NCI-H2171 treated with DMSO at 0.1 percent for 48 hours (cell line): Measurements from ENCODE around the gene GRK5.

Source experiments
- DNase-seq: peaks from one replicate; lab custom pipeline; 2025; lab: John Stamatoyannopoulos, UW

The GRK5 gene

GRCh38 chr10:119198438-119198837, 8.9 kb upstream of the GRK5 start:
- no peak for DNase-seq

- DNase-seq = peak; percentile 76
Measured at GRCh38 chr10:119199231-119199992, 8.0 kb upstream of the GRK5 start.

GRCh38 chr10:119201233-119201632, 6.1 kb upstream of the GRK5 start:
- DNase-seq = peak; percentile 34

GRCh38 chr10:119203006-119203405, 4.4 kb upstream of the GRK5 start:
- DNase-seq = no peak

- DNase-seq = no peak
Measured at GRCh38 chr10:119205894-119206602, 1.3 kb upstream of the GRK5 start.

GRCh38 chr10:119206603-119207365, 587 bp upstream of the GRK5 start:
- peak; percentile 39 for DNase-seq

- DNase-seq = peak; percentile 33
Measured at GRCh38 chr10:119207713-119208552, 562 bp downstream of the GRK5 start.

- DNase-seq = no peak
Measured at GRCh38 chr10:119208553-119208940, 1.2 kb downstream of the GRK5 start.

GRCh38 chr10:119209035-119209735, 1.8 kb downstream of the GRK5 start:
- peak; percentile 22 for DNase-seq

GRCh38 chr10:119209736-119210355, 2.5 kb downstream of the GRK5 start:
- DNase-seq = no peak

GRCh38 chr10:119210633-119211032, 3.3 kb downstream of the GRK5 start:
- no peak for DNase-seq

GRCh38 chr10:119211176-119211575, 3.8 kb downstream of the GRK5 start:
- DNase-seq = no peak

GRCh38 chr10:119211625-119212441, 4.5 kb downstream of the GRK5 start:
- no peak for DNase-seq

GRCh38 chr10:119215371-119215770, 8.0 kb downstream of the GRK5 start:
- no peak for DNase-seq

GRCh38 chr10:119216127-119216526, 8.8 kb downstream of the GRK5 start:
- DNase-seq = no peak

- no peak for DNase-seq
Measured at GRCh38 chr10:119217401-119217800, 10.0 kb downstream of the GRK5 start.

- peak; percentile 35 for DNase-seq
Measured at GRCh38 chr10:119217991-119218490, 10.7 kb downstream of the GRK5 start.

GRCh38 chr10:119219871-119220270, 12.5 kb downstream of the GRK5 start:
- DNase-seq = no peak

- no peak for DNase-seq
Measured at GRCh38 chr10:119221201-119221600, 13.8 kb downstream of the GRK5 start.

GRCh38 chr10:119221666-119222065, 14.3 kb downstream of the GRK5 start:
- DNase-seq = no peak
